HG03439 (cell line): Measurements from ENCODE around the gene NEIL3.

Experiments
- ATAC-seq: cut with Tn5 transposase; IDR thresholded peaks from one replicate; pipeline ENCODE4 v1.9.1; 2021; ENCODE audit warnings: mild to moderate bottlenecking, moderate library complexity; ENCODE audit not compliant: unreplicated experiment

Gene NEIL3

DNA sequence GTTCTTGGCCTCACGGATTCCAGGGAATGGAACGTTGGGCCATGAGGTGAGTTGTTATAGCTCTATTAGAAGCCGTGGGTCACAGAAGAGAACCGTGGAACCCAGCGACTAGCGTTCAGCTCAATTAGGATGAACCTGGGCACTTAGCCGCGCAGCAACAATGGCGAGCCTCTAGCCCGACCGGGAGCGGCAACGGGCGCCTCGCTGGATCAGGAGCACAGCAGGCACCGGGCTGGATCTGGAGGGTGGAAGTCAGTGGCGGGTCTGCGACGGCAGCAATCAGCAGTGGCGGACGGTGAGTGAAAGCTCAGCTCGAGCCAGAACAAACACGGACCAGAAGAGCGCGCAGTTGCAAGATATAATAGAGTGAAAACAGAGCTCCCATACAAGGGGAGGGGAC, 98.3 kb downstream of the NEIL3 start:
- no peak for ATAC-seq

DNA sequence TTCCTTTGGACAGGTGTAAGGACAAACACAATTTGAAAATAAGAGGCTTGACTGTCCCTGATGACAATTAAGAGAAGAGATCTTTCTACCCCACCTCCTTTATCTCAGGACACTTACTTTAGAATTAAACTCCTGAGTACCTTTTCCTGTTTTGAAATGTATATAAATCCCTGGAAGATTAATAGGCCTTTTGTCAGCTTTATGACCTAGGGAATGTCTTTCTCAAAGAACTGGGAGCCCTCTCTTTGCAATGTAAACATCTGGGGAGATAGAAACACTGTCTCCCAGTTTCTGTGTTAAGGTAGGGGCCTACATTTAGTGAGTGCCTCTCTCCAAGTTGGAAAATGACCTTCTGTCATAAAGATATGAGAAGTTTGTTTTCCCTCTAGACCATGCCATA, 100.9 kb downstream of the NEIL3 start:
- no peak for ATAC-seq

DNA sequence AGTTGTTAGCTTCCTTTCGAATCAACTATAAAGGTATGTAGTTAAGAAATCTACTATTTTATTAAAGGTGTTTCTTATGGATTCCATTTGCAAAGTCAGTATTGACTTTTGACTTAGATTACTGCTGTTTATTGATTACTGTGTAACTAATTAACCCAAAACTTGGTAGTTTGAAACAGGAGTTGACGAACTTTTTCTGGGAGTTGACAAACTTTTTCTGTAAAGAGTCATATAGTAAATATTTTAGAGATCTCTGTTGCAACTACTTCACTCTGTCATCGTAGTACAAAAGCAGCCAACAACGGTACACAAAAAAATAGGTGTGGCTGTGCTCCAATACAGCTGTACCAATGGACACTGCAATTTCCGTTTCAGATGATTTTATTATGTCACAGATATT, 102.3 kb downstream of the NEIL3 start:
- ATAC-seq, result no peak
